GM18951 (cell line): ENCODE data around the gene C5orf63.

Source experiments
- POLR2A ChIP-seq: IDR thresholded peaks from 4 replicates; pipeline ENCODE4 v1.6.1; 2011; ENCODE audit warnings: mild to moderate bottlenecking; ENCODE audit not compliant: insufficient read length, insufficient read depth; ENCODE audit errors: extremely low read depth
- in situ Hi-C: fragments of 300-500 bp; cut with MboI; formaldehyde crosslinking; loops from one replicate; pipeline ENCODE4 v1.12.0; 2022; ENCODE audit warnings: low sequenced_read_pairs, mixed read lengths, inconsistent platforms; ENCODE audit not compliant: unreplicated experiment

The C5orf63 gene

DNA sequence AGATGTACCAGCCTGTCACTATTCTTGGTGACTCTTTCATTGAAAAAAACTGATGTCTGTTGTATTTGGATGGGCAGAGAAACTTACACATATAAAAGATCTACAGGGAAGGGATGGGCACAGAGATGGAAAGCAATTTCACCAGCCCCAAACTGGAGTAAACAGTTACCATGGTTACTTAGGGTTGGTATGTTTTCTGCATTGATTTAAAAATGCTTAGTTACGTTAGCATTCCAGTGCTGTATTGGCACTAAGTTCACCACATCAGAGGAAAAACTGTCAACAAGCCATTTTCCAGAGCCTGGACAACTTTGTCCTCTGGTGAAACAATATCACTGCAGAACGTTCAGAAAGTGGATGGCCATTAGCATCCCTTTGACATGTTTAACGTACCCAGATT is 70.9 kb downstream of the C5orf63 start:
- in situ Hi-C loops = no loop called here

GRCh38 chr5:127001621-127002296 is 71.5 kb downstream of the C5orf63 start:
- TF ChIP-seq POLR2A = no peak
- in situ Hi-C loops = no loop called here

More for the DNA sequence above, 70.9 kb downstream of the C5orf63 start:
- TF ChIP-seq POLR2A = no peak
